ENCODE data around the gene ATXN1.

The ATXN1 gene

GRCh38 chr6:16670183-16670582 is 91.1 kb downstream of the ATXN1 start:
- DNase-seq (ENCODE audit: low spot score), result no peak
- TF ChIP-seq CTCF (IDR thresholded peaks at IDR 0.05; ENCODE audit: extremely low read depth, missing control alignments), result no peak

- no peak for TF ChIP-seq CTCF (IDR thresholded peaks at IDR 0.05; ENCODE audit: extremely low read depth, missing control alignments)
- DNase-seq (ENCODE audit: low spot score), result no peak
Observed at GRCh38 chr6:16669227-16669626, 92.0 kb downstream of the ATXN1 start.

GRCh38 chr6:16667509-16667908 is 93.8 kb downstream of the ATXN1 start:
- no peak for TF ChIP-seq CTCF (IDR thresholded peaks at IDR 0.05; ENCODE audit: extremely low read depth, missing control alignments)
- no peak for DNase-seq (ENCODE audit: low spot score)

GRCh38 chr6:16665992-16666391 is 95.3 kb downstream of the ATXN1 start:
- no peak for TF ChIP-seq CTCF (IDR thresholded peaks at IDR 0.05; ENCODE audit: extremely low read depth, missing control alignments)
- DNase-seq (ENCODE audit: low spot score), result no peak

- no peak for DNase-seq (ENCODE audit: low spot score)
- no peak for TF ChIP-seq CTCF (IDR thresholded peaks at IDR 0.05; ENCODE audit: extremely low read depth, missing control alignments)
Observed at GRCh38 chr6:16665182-16665581, 96.1 kb downstream of the ATXN1 start.

- DNase-seq (ENCODE audit: low spot score), result no peak
- TF ChIP-seq CTCF (IDR thresholded peaks at IDR 0.05; ENCODE audit: extremely low read depth, missing control alignments), result no peak
Observed at GRCh38 chr6:16663901-16664300, 97.4 kb downstream of the ATXN1 start.

- no peak for TF ChIP-seq CTCF (IDR thresholded peaks at IDR 0.05; ENCODE audit: extremely low read depth, missing control alignments)
- no peak for DNase-seq (ENCODE audit: low spot score)
Observed at GRCh38 chr6:16660157-16660497, 101.1 kb downstream of the ATXN1 start.
